GOT3 (cell line): ENCODE data around the gene ANGPTL4.
"Not testable (repeated sequence)": the region's sequence is repeated elsewhere in the genome, so short reads cannot be mapped to it uniquely, and the experiment has no call there.

Experiments used
- DNase-seq: peaks from one replicate; lab custom pipeline; 2025; ENCODE audit warnings: mixed read lengths; lab: John Stamatoyannopoulos, UW

ANGPTL4 gene

DNA sequence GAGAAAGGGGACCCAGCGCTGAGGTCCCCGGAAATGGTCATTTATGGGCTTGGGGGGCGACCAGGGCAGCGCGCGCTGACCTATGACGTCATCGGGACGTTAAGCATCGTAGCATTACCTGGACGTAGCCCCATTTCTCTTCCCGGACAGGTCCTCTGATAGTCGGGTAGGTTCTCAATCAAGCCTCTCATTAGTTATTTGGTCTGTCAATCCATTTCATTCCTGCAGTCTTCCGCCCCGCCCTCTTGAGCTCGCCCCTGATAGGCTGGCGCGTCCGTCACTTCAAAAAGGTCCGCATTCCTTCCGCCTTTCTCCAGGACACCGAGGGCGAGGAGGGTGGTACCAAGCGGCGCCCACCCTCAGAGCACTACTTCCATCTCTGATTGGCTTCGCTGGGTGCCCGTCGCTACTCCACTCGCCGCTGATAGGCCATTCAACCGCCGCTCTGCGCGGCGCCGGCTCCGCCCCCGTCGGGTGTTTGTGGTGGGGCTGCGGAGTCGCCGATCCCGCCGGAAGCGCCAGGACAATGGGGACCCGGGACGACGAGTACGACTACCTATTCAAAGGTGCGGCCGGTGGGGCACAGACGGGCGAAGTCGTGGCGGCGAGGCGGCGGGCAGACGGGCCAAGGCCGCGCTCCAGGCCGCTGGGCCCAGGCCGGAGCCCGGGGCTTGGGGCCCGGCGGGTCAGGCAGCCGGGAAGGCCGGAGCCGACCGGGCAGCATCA lies 26.1 kb downstream of the ANGPTL4 start, which contains the start of gene RAB11B:
Gene RAB11B (plus strand): TSS at position 470 of the 726 bp plus-strand sequence. CDS start 57 bp downstream, at position 527.
- DNase-seq = peak; percentile 97

DNA sequence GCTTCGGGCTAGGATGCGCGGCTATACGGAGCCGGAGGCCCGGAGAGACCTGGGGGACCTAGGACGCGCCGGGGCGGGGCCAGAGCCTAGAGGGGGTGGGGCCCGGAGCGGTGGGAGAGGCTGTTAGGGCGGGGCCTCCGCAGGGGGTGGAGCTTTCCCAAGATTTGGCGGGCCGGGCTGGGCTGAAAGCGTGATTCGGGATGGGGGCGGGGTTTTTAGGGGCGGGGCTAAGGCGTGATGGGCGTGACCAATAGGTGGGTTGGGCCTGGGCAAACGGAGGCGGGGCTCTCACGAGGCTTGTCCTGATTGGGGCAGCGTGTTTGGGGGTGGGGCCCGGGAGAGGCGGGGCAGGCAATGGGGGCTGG lies 26.6 kb downstream of the ANGPTL4 start:
- DNase-seq = peak; percentile 79

DNA sequence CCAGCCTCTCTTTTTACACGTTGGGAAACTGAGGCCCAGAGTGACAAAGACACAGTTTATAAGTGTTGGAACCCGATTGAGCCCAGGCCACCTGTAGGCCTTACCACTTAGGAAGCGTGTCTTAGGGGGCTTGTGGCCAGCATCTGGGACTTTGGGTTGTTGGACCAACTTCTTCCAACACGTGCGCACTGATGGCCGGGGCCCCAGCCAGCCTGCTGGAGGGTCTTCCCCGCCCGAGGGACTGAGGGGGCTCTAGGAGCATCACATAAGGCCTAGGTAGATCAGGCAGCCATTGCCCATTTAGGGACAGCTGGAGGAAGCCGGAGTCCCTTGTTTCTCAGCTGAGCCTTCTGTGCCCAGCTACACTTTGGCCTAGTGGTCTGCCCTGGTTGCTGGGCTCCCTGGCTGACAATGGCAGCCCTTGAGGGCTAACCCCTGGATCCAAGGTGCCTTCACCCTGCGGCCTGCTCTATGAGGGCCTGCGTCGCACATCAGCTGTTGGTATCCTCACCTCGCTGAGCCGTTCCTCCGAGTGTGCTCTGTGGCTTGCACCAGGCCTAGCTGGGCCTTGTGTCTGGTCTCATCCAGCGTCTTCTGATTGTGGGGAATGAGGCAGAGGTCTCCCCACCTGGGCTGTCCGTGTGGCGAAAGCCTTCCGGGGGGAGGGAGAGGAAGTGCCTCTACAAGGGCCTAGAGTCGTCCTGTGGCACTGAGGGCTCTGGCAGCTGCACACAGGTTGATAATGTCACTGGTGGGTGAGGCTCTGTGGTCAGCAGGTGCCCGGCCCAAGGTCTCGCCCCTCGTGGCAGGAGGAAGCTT lies 27.5 kb downstream of the ANGPTL4 start:
- DNase-seq = no peak

DNA sequence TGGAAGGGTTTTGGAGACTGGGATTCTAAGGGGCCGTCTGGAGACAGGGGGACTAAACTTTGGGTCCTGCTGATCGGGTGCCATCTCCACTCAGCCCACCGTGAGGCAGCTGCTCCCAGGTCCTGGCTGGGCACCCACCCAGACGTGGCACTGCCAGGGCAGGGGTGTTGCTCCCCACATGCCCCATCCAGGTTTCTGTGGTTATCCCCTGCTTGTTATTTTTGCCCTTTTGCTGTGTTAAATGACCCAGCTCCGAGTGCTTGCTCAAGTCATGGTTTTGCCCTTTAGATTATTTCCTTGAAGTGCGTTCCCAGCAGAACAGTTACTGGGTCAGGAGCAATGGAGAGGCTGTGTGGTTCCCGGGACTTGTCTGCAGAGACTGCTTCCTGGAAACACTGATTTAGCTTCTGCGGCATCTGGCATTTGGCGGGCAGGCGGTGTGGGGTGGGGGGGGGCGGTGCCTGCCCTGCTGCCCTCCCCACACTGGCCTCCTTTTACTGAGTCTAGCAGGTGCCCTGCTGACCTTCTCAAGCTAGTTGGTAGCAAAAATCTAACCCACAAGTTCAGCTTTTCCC lies 28.1 kb downstream of the ANGPTL4 start:
- no peak for DNase-seq

DNA sequence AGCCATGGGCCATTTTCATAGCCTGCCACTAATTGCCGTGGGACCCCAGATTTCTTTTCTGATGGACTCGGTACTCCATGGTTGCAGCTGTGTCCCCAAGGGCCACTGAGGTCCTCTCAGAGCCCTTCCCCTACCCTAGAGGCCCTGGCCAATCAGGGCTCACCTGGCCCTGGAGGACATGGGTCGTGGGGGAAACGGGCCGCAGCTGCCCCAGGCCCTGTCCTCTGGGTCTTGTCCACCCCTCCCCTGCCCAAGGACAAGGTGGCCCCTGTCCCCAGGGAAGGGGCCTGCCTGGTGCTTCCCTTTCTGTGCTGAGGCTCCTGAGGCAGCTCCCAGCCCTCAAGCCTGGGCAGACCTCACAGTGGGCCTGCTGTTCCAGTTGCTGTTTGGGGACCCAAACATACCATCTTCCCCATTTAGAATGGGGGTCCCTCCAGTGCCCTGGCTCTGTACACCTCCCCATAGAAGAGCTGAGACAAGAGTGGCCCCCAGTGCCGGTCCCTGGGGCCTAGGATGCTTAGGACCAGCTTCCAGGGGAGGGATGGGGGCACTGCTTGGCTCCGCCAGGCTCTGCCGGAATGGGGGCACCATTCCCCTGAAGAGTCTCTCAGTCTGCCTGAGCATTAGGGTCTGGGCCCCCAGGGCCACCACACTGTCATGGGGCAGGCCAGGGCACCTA lies 29.4 kb downstream of the ANGPTL4 start:
- DNase-seq = no peak

DNA sequence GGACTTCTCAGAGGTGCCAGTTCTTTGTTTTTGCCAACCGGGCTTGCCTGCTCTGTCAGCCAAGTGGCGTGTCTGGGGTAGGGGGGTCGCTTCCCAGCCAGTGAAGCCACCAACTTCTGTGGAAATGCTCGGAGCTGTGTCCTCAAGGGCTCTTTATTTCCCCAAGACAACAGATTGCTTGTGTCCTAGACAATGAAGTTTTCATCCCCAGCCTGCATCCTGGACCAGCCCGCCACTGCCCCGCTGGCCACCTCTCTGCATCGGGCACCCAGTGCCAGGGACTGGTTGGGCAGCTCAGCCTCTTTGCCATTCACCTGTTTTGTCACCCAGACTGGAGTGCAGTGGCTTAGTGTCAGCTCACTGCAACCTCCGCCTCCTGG lies 29.9 kb downstream of the ANGPTL4 start:
- no peak for DNase-seq

DNA sequence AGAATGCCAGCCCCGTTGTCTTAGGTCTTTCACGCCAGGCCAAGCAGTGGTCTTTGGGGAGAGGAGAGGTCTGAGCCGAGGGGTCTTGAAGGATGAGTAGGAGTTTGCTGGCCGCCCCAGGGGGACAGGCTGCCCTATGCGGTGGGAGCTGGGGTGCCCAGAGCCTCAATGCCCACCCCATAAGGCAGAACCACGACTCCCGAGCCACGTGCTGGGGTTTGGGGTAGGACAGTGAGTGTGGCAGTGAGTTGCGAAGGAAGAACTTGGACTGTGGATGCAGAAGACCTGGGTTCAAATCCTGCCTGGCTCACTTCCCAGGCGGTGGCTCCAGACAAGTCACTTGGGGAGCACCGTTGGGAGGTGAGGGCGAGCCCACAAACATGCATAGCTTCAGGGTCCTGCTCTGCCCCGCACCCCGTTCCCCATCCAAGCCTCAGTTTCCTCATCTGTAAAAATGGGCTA lies 31.7 kb downstream of the ANGPTL4 start:
- DNase-seq = no peak

DNA sequence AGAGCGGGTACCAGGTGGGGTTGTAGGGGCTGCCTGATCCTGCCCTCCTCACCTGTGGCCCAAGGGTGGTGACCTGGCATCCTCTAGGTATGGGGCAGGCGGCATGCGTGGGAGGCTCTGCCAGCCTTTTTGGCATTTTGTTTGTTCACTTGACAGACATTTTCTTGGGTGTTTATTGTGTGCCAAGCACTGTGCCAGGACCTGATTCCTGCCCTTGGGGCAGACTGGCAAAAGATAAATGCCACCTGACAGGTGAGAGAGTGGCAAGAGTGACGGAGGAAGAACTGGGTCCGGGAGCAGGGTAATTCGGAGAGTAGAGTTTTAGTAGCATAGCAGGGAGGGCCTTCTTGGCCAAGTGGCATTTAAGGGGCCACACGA lies 32.2 kb downstream of the ANGPTL4 start:
- no peak for DNase-seq

DNA sequence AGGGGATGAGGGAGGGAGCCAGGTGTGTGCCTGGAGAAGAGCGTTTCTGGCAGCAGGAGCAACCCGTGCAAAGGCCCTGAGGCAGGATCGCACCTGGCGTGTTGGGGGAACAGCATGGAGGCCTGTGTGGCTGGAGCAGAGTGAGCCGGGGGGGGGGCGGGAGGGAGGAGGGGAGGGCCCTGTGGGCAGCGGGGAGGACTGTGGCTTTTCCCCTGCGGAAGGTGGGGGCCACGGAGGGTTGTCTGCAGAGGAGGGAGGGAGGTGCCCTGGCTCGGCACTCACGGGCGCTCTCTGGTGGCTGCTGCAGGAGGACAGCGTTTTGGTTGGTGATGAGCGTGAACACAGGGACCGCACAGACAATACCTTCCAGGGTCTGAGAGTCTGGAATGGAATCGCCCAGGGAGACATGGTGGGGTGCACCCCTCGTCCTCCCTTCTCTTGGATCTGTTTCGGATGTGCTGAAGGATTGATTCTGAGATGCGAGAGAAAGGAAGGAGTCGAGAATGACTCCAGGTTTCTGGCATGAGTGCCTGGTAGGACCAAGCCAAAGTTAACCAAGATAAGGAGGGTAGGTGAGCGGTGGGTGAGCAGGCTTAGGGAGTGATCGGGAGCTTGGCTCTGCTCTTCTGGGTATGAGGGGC lies 32.7 kb downstream of the ANGPTL4 start:
- no peak for DNase-seq

DNA sequence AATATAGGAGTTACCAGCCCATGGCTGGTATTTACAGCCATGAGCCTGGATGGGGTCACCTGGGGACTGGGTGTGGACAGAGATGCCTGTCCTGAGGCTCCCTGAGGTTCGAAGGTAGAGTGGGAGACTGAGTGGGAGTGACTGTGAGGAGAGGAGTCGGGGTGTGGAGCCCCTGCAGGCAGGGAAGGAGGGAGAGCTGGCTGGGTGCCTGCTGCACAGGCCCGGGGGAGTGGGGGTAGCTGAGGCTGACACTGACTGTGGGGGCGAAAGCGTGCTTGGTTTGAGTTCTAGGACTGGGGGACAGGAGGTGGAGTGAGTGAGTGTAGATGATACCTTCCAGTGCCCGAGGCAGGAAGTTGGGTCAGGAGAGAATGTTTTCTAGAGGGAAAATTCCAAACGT lies 33.3 kb downstream of the ANGPTL4 start:
- no peak for DNase-seq

DNA sequence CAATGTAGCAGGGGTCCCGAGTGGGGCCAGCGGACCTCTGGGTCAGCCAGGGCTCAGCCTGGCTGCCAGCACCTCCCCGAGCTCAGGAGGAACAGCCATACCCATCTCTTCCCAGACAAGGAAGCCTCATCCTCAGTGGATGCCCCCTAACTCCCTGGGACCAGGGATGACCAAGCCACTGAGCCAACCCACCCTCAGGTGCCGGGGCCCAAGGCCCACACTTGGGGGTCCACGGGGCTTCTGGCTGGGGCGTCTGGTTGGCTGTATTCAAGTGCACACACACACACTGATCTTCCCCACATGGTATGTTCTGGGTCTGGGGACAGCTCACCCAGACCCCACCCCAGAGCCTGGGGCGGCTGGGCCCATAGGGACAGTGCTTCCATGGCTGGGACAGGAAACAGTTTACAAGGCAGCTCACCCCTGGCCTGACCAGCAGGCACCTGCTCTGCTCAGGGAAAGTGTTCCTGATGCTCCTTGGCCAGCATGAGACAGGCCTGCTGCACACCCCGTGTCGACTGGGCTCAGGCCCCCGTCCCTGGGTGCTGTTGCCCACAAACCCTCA lies 33.9 kb downstream of the ANGPTL4 start:
- DNase-seq = no peak

DNA sequence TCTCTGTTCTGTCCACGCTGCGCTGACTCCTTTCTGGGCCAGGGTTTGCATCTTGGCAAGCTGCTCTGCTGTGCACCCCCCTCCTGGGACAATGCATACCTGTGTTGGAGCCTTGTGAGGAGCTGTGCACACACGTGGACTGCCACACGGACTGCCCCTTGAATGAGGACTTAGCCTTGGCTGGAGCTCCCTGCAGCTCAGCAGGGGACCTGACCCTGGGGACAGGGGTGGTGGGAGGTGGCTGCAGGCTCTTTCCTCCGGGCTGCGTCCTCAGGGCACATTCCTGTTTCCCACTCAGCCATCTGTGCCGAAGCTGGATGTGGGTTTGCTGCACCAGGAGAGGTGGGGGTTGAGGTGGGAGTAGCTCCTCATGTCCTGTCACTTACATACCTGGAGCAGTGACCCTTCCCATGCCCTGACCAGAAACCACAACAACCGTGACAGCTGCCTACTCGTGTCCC lies 34.4 kb downstream of the ANGPTL4 start:
- DNase-seq = no peak

DNA sequence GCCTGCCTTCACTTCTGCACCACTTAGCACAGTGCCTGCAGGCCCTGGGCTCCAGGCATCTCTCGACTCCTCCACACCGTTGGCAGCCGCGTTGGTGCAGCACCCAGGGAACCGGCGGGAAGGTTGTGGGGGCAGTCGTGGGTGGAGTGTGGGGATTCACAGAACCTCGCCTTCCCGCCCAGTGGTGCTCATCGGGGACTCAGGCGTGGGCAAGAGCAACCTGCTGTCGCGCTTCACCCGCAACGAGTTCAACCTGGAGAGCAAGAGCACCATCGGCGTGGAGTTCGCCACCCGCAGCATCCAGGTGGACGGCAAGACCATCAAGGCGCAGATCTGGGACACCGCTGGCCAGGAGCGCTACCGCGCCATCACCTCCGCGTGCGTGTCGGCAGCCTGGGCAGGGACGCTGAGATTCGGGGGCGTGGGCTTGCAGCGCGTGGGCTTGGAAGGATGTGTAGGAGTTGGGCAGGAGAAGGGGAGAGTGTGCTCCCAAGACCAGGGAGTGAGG lies 35.8 kb downstream of the ANGPTL4 start:
- no peak for DNase-seq

DNA sequence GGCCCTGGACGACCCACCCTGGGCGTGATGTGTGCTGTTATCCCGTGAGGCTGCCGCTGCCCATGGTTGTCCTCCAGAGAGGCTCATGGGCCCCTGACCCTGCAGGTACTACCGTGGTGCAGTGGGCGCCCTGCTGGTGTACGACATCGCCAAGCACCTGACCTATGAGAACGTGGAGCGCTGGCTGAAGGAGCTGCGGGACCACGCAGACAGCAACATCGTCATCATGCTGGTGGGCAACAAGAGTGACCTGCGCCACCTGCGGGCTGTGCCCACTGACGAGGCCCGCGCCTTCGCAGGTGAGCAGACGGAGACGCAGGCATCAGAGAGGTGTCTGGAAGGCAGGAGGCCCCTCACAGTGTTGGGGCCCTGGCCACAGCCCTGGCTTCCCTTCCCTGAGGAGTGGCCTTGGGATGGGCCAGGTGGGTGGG lies 38.0 kb downstream of the ANGPTL4 start:
- no peak for DNase-seq

DNA sequence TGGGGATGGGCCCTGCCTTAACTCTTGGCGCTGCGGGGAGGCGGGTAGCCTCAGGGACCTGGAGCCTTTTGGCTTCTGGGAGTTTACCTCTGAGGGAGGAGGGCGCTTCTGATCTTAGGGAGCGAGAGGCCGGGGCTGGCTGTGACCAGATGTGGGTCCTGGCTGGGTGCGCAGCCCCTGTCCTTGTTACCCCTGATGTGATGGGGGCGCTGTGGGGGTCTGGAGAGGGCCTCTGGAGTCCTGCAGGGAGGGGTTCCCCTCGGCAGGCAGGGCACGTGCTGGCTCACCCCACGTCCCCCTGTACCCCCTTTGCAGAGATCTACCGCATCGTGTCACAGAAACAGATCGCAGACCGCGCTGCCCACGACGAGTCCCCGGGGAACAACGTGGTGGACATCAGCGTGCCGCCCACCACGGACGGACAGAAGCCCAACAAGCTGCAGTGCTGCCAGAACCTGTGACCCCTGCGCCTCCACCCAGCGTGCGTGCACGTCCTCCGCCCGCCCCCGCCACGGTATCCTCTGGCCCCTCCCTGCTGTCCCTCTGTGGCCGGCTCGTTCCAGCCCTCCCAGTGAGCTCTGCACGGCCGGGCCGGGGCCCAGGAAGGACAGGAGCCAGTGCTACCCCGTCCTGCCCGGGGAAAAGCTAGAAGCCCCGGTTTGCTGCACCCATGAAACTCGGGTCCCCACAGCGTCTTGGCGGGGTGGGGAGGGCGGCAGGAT lies 39.3 kb downstream of the ANGPTL4 start:
- no peak for DNase-seq

DNA sequence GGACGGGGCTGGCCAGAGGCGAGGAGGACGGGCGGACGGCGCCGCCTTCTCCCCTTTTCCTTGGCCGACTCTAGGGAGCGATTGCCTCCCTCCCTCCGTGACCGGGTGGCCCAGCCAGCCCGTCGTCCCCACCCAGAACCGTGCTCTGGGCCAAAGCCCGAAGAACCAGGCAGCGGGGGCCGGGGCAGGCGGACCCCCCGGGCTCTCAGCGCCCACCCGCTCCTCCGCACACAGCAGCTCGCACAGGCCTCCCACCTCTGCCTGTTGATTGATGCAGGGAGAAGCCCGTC lies 39.8 kb downstream of the ANGPTL4 start:
- no peak for DNase-seq

DNA sequence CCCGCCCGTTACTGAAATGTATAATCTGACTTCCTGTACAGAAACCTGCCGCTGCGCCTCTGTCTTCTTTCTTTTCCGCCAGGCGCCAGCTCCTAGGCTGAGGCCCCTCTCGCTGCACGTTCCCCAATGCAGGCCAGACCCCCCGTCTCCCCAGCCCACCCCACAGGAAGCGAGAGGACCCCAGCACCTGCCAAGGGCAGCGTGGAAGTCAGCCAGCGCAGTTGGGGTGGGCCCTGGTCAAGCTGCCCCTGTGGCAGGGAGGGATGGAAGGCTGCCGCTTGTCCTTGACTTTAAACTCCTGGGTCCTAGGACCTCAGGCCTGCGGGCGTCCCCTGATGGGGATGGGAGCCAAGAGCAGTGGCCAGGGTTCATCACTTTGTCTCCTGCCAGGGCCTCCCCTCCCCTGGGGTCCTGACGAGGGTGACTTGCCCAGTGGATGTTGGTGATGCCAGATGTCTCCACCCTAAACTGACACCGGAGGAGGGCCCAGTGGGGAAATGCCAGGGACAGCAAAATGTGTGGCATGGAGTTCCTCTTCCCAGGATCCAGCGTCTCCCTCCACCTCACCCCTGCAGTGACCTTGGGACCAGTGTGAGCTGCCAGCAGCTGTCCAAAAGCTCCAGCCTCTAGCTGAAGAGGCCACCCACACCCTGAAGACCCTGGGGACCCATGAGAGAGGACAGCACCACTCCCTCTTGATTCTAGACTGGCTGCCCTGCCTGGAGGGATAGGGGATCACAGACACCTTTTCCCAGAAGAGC lies 40.6 kb downstream of the ANGPTL4 start:
- no peak for DNase-seq

DNA sequence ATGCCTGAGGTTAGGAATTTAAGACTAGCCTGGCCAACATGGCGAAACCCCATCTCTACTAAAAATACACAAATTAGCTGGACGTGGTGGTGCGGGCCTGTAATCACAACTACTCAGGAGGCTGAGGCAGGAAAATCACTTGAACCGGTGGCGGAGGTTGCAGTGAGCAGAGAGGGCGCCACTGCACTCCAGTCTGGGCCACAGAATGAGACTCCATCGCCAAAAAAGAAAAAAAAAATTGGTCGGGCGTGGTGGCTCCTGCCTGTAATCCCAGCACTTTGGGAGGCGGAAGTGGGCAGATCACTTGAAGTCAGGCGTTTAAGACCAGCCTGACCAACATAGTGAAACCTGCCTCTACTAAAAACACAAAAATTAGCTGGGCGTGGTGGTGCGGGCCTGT lies 46.8 kb downstream of the ANGPTL4 start:
- DNase-seq = not testable (repeated sequence)

DNA sequence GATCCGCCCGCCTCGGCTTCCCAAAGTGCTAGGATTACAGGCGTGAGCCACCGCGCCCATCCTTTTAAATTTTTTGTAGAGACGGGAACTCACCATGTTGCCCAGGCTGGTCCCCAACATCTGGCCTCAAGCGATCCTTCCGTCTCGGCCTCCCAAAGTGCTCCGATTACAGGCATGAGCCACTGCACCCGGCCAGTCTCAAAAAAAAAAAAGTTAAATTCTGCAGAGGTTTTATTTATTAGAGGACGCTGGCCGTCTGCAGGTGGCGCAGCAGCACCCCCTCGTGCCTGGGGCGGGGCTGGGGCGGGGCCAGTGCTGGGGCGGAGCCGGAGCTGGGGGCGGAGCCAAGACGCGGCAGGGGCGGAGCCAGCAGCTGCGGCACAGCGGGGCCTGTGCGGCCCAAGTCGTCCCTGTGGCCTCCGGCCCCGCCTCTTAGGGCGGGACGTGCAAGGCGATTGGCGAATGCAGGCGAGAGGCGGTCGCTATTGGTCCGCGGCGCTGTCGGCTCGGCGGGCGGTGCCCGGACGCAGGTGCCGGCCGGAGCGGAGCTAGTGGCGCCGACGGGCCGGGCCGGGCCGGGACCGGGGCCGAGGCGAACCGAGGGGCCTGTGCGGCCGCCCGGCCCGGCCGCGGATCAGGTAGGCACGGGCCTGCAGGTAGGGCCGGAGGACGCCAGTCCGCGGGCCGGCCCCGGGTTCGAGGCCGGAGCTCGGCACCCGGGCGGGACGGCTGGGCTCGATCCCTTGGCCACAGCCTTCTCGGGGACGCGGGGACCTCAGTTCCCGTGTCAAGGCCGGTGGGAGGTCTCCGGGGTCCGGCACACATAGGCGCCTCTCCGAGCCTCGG lies 49.1 kb downstream of the ANGPTL4 start, which contains the start of gene MARCHF2:
Gene MARCHF2 (plus strand): TSS at position 523 of the 846 bp plus-strand sequence. CDS start 8,536 bp downstream, outside the sequence.
- DNase-seq = peak; percentile 89
